ENCODE data around the gene NRG3.

DNA sequence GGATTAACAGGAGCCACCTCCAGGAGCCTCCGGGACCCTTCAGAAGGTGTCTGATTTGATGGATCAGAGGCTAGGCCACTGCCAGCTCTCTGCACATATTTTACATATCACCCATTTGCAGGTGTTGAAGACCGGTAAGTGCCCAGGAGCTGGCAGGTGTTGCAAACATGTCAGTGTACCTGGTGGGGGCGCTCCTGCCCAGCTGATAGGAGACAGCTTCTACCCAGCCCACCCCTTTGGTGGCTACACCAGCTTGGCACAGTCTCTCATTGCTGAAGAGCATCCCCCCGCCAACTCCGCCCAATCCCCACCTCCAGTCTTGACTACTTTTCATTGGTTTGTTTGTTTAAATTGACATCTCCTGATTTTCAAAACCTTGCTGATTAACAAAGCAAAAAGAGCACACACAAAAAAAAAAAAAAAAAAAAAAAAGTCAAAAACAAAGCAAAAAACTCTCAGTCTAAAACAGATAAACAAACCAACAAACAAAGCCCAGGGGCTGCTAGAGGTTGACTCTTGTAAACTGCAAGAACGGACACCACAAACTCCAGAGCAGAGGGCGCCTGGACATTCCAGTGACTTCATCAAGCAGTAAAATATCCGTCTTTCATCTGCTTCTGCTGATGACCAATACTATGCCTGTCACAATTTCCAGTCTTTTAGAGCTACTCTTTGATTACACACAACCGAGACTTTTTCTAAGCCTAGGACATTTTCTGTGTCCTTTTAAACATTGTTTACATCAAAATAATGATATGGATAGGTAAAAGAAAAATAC lies 275.3 kb downstream of the NRG3 start:
- TF ChIP-seq, protein P1, sequence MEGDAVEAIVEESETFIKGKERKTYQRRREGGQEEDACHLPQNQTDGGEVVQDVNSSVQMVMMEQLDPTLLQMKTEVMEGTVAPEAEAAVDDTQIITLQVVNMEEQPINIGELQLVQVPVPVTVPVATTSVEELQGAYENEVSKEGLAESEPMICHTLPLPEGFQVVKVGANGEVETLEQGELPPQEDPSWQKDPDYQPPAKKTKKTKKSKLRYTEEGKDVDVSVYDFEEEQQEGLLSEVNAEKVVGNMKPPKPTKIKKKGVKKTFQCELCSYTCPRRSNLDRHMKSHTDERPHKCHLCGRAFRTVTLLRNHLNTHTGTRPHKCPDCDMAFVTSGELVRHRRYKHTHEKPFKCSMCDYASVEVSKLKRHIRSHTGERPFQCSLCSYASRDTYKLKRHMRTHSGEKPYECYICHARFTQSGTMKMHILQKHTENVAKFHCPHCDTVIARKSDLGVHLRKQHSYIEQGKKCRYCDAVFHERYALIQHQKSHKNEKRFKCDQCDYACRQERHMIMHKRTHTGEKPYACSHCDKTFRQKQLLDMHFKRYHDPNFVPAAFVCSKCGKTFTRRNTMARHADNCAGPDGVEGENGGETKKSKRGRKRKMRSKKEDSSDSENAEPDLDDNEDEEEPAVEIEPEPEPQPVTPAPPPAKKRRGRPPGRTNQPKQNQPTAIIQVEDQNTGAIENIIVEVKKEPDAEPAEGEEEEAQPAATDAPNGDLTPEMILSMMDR (IDR thresholded peaks at IDR 0.05), result no peak
- TF ChIP-seq POLR2A (IDR thresholded peaks at IDR 0.05), result no peak

Data from testis (tissue), 2 donors.